SK-N-SH treated with all-trans-retinoic acid at 6 μM for 48 hours (cell line): ENCODE measurements around the gene RPRD2.

ENCODE experiments used
- ARNTL ChIP-seq: fragments of 450-650 bp; formaldehyde crosslinking; IDR thresholded peaks from 2 replicates; pipeline ENCODE4 v1.5.0; 2020; ENCODE audit warnings: low read depth, mild to moderate bottlenecking, moderate library complexity, borderline replicate concordance
- CREB5 ChIP-seq: fragments of 250-450 bp; sonication (Bioruptor Pico); IDR thresholded peaks from 2 replicates; pipeline ENCODE4 v1.5.1; 2020; ENCODE audit warnings: low read depth, mild to moderate bottlenecking, moderate library complexity
- ESRRG ChIP-seq: fragments of 250-450 bp; sonication (Bioruptor Pico); IDR thresholded peaks from 2 replicates; pipeline ENCODE4 v1.6.1; 2021; ENCODE audit warnings: mild to moderate bottlenecking
- OSR1 ChIP-seq: fragments of 250-450 bp; sonication (Bioruptor Pico); IDR thresholded peaks from 2 replicates; pipeline ENCODE4 v1.8.0; 2022; ENCODE audit warnings: moderate library complexity, mild to moderate bottlenecking, inconsistent platforms
- PATZ1 ChIP-seq: fragments of 250-450 bp; sonication (Bioruptor Pico); IDR thresholded peaks from 2 replicates; pipeline ENCODE4 v1.8.0; 2020; ENCODE audit warnings: mild to moderate bottlenecking, moderate library complexity, borderline replicate concordance
- POU6F1 ChIP-seq: fragments of 250-450 bp; sonication (Bioruptor Pico); IDR thresholded peaks from 2 replicates; pipeline ENCODE4 v1.8.0; 2021; ENCODE audit warnings: low read depth, mild to moderate bottlenecking, moderate library complexity, borderline replicate concordance
- SNAI2 ChIP-seq: fragments of 250-450 bp; sonication (Bioruptor Pico); IDR thresholded peaks from 2 replicates; pipeline ENCODE4 v1.5.0; 2020; ENCODE audit warnings: mild to moderate bottlenecking, moderate library complexity
- TCF4 ChIP-seq: fragments of 250-450 bp; sonication (Bioruptor Pico); IDR thresholded peaks from 2 replicates; pipeline ENCODE4 v1.8.0; 2021; ENCODE audit warnings: mild to moderate bottlenecking, moderate library complexity, borderline replicate concordance
- ZFP3 ChIP-seq: fragments of 250-450 bp; sonication (Bioruptor Pico); IDR thresholded peaks from 2 replicates; pipeline ENCODE4 v1.5.0; 2020; ENCODE audit warnings: mild to moderate bottlenecking, moderate library complexity
- ZFP30 ChIP-seq: fragments of 450-650 bp; formaldehyde crosslinking; IDR thresholded peaks from 2 replicates; pipeline ENCODE4 v1.5.0; 2022; ENCODE audit warnings: mild to moderate bottlenecking, moderate library complexity
- ZNF565 ChIP-seq: fragments of 450-650 bp; formaldehyde crosslinking; conservative IDR thresholded peaks from 2 replicates; pipeline ENCODE4 v1.5.0; 2020; ENCODE audit warnings: low read depth, mild to moderate bottlenecking, moderate library complexity
- ZNF8 ChIP-seq: fragments of 450-650 bp; formaldehyde crosslinking; IDR thresholded peaks from 2 replicates; pipeline ENCODE4 v1.5.0; 2020; ENCODE audit warnings: mild to moderate bottlenecking, moderate library complexity
- TF ChIP-seq, protein P1 (sequence below): fragments of 250-450 bp; sonication (Bioruptor Pico); IDR thresholded peaks from 2 replicates; pipeline ENCODE4 v1.5.0; 2020; ENCODE audit warnings: mild to moderate bottlenecking, moderate library complexity

DNA sequence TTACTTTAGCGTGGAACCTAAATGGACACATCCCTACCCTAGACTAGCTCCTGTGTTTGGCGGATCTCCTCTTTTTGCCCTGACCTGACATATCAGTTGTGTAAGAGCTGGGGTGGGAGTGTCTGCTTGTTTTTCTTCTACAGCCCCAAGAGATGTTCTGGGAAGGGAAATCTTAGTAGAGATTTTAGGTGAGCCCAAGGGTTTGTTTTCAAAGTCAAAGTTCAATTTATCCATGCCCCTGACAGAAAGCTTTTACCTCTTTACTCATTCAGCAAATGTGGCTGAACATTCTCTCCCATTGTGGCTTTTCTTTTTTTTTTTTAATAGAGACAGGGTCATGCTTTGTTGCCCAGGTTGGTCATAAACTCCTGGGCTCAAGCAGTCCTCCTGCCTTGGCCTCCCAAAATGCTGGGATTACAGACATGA lies 116.0 kb downstream of the RPRD2 start:
- TF ChIP-seq CREB5 (CRISPR knock-in tag): no peak
- TF ChIP-seq, protein P1, sequence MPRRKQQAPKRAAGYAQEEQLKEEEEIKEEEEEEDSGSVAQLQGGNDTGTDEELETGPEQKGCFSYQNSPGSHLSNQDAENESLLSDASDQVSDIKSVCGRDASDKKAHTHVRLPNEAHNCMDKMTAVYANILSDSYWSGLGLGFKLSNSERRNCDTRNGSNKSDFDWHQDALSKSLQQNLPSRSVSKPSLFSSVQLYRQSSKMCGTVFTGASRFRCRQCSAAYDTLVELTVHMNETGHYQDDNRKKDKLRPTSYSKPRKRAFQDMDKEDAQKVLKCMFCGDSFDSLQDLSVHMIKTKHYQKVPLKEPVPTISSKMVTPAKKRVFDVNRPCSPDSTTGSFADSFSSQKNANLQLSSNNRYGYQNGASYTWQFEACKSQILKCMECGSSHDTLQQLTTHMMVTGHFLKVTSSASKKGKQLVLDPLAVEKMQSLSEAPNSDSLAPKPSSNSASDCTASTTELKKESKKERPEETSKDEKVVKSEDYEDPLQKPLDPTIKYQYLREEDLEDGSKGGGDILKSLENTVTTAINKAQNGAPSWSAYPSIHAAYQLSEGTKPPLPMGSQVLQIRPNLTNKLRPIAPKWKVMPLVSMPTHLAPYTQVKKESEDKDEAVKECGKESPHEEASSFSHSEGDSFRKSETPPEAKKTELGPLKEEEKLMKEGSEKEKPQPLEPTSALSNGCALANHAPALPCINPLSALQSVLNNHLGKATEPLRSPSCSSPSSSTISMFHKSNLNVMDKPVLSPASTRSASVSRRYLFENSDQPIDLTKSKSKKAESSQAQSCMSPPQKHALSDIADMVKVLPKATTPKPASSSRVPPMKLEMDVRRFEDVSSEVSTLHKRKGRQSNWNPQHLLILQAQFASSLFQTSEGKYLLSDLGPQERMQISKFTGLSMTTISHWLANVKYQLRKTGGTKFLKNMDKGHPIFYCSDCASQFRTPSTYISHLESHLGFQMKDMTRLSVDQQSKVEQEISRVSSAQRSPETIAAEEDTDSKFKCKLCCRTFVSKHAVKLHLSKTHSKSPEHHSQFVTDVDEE: no peak
- no peak for TF ChIP-seq ARNTL (CRISPR knock-in tag)
- TF ChIP-seq ZNF8 (CRISPR knock-in tag): no peak
- no peak for TF ChIP-seq PATZ1 (CRISPR knock-in tag)
- TF ChIP-seq TCF4 (CRISPR knock-in tag): no peak
- no peak for TF ChIP-seq OSR1 (CRISPR knock-in tag)
- no peak for TF ChIP-seq SNAI2 (CRISPR knock-in tag)
- no peak for TF ChIP-seq ZFP30 (CRISPR knock-in tag)
- TF ChIP-seq ZNF565 (CRISPR knock-in tag): no peak
- TF ChIP-seq ZFP3: no peak
- TF ChIP-seq POU6F1 (CRISPR knock-in tag): no peak
- no peak for TF ChIP-seq ESRRG (CRISPR knock-in tag)
